ENCODE data around the gene FBXO17. TPM values are rescaled to one million over a fixed set of nuclear protein-coding genes. Genes with fewer than 3 reads are reported as not detected.
"Not testable (repeated sequence)": the region's sequence is repeated elsewhere in the genome, so short reads cannot be mapped to it uniquely, and the experiment has no call there.

The FBXO17 gene
- total RNA-seq, 1 donor from 2014 or later = 15.1 TPM

DNA sequence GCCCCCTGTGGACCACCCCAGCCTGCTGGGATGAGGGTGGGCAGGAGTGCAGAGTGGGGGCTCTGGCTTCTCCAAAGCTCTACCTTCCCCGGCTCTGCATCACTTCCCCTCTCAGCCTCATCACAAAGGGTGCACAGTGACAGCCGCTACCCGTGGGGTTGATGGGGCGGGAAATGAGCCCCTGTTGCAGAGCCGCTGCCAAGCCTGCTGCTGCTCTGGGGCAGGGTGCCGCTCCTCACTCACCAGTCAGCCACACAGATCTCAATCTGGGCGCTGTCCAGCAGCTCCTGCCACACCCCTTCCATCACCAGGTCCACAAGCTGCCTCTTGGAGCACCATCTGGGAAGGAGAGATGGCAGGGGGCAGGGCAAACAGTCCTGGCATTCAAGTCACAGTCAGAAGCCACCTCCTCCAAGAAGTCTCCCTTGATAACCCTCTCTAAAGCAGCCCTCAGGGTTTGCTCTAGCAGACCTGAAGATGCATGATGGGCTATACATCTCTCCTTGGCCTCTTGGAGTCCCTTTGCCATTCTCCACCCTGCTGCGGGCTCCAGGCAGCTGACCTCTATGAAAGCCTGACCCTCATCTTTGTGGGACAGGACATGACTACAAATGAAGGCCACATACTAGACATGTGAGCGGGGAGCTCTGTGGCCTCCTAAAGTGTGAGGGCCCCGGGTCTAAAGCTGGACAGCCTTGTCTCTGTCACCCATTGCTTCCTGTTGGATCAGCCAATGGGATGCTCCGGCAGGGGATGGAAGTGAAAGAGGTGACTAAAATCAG lies 29.1 kb downstream of the FBXO17 start:
- Histone ChIP-seq H3K9ac (ENCODE audit: low read depth in 1 of 3, low read length in 3 of 3) (no peak overlapping the region), H3K36me3 (ENCODE audit: control insufficient read depth in 3 of 3, insufficient read depth in 3 of 3, low read length in 3 of 3) (peaks cover 0 to 6% (median 2%) of the 10 kb centered on the region in 3 donors), H3K4me3 (ENCODE audit: low read length in 3 of 3) (no peak overlapping the region), H3K9me3 (ENCODE audit: control insufficient read depth in 3 of 3, low read length in 3 of 3) (no peaks in the 10 kb centered on the region), H3K27me3 (ENCODE audit: control insufficient read depth in 3 of 3, insufficient read depth in 3 of 3, low read length in 3 of 3) (peaks cover 0 to 4% (median 3%) of the 10 kb centered on the region in 3 donors), H3K4me1 (ENCODE audit: control insufficient read depth in 3 of 3, insufficient read depth in 3 of 3, low read length in 3 of 3) (peaks cover 4 to 7% (median 6%) of the 10 kb centered on the region in 3 donors), H3K27ac (ENCODE audit: low read depth, low read length) (no peak overlapping the region)

DNA sequence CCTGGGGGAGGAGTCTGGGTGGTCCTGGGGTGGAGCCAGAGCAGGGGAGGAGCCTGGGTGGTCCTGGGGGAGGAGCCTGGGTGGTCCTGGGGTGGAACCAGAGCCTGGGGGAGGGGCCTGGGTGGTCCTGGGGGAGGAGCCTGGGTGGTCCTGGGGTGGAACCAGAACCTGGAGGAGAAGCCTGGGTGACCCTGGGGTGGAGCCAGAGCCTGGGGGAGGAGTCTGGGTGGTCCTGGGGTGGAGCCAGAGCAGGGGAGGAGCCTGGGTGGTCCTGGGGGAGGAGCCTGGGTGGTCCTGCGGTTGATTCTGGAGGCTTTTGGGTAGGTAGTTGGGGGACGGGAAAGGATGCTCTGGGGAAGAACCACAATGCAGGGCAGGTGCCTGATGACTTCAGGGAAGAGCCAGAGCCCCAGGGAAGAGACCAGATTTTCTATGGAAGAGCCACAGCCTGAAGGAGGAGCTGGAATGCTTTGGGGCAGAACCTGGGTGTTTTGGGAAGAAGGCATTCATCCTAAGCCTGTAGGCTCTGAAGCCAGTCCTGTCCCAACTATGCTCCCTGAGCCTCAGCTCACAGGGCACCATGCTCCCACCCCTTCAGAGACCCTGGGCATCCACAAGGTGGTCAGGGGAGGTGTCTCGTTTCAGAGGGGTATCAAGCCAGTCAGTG lies 29.8 kb downstream of the FBXO17 start:
- H3K4me3 ChIP-seq (ENCODE audit: low read length in 3 of 3) = no peak overlapping the region
- no peak overlapping the region for H3K27ac ChIP-seq (ENCODE audit: low read depth, low read length)
- no peaks in the 10 kb centered on the region for H3K9me3 ChIP-seq (ENCODE audit: control insufficient read depth in 3 of 3, low read length in 3 of 3)
- no peak overlapping the region for H3K9ac ChIP-seq (ENCODE audit: low read depth in 1 of 3, low read length in 3 of 3)
- H3K36me3 ChIP-seq (ENCODE audit: control insufficient read depth in 3 of 3, insufficient read depth in 3 of 3, low read length in 3 of 3) = peaks cover 0 to 6% (median 2%) of the 10 kb centered on the region in 3 donors
- H3K27me3 ChIP-seq (ENCODE audit: control insufficient read depth in 3 of 3, insufficient read depth in 3 of 3, low read length in 3 of 3) = peaks cover 0 to 4% (median 3%) of the 10 kb centered on the region in 3 donors
- peaks cover 4 to 7% (median 6%) of the 10 kb centered on the region in 3 donors for H3K4me1 ChIP-seq (ENCODE audit: control insufficient read depth in 3 of 3, insufficient read depth in 3 of 3, low read length in 3 of 3)

DNA sequence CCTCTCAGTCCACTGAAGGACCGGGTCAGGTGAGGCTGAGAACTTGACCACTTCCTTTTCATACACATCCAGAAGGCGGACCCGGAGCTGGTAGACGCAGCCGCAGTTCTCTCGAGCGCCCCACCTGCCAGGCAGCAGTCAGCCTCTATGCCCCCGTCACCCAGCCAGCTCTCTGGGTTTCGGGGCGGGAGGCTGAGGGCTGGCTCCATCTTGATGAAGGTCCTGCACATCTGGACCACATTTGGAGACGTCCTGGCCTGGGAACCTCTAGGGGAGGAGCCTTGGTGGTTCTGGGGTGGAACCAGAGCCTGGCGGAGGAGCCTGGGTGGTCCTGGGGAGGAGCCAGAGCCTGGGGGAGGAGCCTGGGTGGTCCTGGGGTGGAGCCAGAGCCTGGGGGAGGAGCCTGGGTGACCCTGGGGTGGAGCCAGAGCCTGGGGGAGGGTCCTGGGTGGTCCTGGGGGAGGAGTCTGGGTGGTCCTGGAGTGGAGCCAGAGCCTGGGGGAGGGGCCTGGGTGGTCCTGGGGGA lies 30.5 kb downstream of the FBXO17 start:
- Histone ChIP-seq H3K4me3 (ENCODE audit: low read length in 3 of 3) (no peak overlapping the region), H3K36me3 (ENCODE audit: control insufficient read depth in 3 of 3, insufficient read depth in 3 of 3, low read length in 3 of 3) (peaks cover 0 to 6% (median 2%) of the 10 kb centered on the region in 3 donors), H3K9me3 (ENCODE audit: control insufficient read depth in 3 of 3, low read length in 3 of 3) (no peaks in the 10 kb centered on the region), H3K27ac (ENCODE audit: low read depth, low read length) (no peak overlapping the region), H3K9ac (ENCODE audit: low read depth in 1 of 3, low read length in 3 of 3) (no peak overlapping the region), H3K4me1 (ENCODE audit: control insufficient read depth in 3 of 3, insufficient read depth in 3 of 3, low read length in 3 of 3) (peaks cover 0 to 2% (median 2%) of the 10 kb centered on the region in 3 donors), H3K27me3 (ENCODE audit: control insufficient read depth in 3 of 3, insufficient read depth in 3 of 3, low read length in 3 of 3) (no peaks in the 10 kb centered on the region)

DNA sequence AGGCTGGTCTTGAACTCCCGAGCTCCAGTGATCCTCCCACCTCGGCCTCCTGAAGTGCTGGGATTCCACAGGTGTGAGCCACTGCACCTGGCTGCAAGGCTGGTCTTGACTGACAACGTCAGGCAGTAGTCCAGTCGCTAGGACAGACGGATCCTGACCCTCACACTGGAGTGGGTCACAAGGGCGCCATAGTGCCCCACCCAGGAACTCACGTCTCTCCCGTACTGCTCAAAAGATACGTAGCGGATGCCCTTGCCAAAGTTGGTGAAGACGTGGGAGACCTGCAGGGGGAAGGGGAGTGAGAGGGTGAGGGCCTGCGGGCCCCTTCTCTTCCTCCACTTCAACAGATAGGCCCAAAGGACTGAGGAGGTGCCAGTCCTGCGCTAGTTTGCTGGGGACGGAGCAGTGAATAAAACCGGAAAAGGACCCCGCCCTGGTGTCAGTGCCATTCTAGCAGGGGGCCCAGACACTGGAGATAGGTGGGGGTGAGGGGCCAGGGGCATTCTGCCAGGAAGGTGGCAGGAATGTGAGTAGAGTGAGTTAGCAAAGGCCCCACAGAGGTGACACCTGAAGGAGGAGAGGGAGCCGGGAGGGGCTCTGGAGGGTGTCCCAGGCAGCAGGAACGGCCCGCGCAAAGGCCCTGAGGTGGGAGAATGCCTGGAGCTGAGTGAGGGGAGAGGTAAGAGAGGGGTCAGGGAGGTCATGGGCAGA lies 32.9 kb downstream of the FBXO17 start:
- Histone ChIP-seq H3K27ac (ENCODE audit: low read depth, low read length) (no peak overlapping the region), H3K9me3 (ENCODE audit: control insufficient read depth in 3 of 3, low read length in 3 of 3) (no peaks in the 10 kb centered on the region), H3K36me3 (ENCODE audit: control insufficient read depth in 3 of 3, insufficient read depth in 3 of 3, low read length in 3 of 3) (peaks cover 0 to 6% (median 2%) of the 10 kb centered on the region in 3 donors), H3K27me3 (ENCODE audit: control insufficient read depth in 3 of 3, insufficient read depth in 3 of 3, low read length in 3 of 3) (no peaks in the 10 kb centered on the region), H3K9ac (ENCODE audit: low read depth in 1 of 3, low read length in 3 of 3) (no peak overlapping the region), H3K4me1 (ENCODE audit: control insufficient read depth in 3 of 3, insufficient read depth in 3 of 3, low read length in 3 of 3) (no peaks in the 10 kb centered on the region), H3K4me3 (ENCODE audit: low read length in 3 of 3) (no peak overlapping the region)

DNA sequence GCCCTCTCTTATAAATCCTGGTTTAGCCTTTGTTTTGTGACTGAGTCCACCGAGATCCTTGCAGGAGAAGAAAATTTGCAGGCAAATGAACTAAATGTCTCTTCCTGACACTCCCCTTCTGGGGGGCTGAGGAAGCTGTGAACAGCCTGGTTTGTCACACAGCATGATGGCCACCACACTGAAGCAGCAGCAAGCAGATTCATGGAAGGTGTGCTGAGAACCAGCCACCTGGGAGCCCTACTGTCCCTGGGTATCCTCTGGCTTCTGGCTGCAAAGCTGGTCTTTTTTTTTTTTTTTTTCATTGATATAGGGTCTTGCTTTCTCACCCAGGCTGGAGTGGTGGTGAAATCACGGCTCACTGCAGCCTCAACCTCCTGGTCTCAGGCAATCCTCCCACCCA lies 33.6 kb downstream of the FBXO17 start:
- no peak overlapping the region for H3K9ac ChIP-seq (ENCODE audit: low read depth in 1 of 3, low read length in 3 of 3)
- no peaks in the 10 kb centered on the region for H3K27me3 ChIP-seq (ENCODE audit: control insufficient read depth in 3 of 3, insufficient read depth in 3 of 3, low read length in 3 of 3)

DNA sequence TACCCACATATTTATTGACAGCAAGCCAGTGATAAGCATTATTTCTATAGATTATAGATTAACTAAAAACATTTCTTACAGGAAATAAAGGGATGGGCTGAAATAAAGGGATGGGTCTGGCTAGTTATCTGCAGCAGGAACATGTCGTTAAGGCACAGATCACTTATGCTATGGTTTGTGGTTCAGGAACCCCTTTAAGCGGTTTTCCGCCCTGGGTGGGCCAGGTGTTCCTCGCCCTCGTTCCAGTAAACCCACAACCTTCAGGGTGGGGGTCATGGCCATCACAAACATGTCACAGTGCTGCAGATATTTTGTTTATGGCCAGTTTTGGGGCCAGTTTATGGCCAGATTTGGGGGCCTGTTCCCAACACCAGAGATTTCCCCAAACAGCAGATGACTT lies 34.1 kb downstream of the FBXO17 start:
- H3K4me3 ChIP-seq (ENCODE audit: low read length in 3 of 3); H3K9me3 ChIP-seq (ENCODE audit: control insufficient read depth in 3 of 3, low read length in 3 of 3); H3K27ac ChIP-seq (ENCODE audit: low read depth, low read length); H3K36me3 ChIP-seq (ENCODE audit: control insufficient read depth in 3 of 3, insufficient read depth in 3 of 3, low read length in 3 of 3); H3K4me1 ChIP-seq (ENCODE audit: control insufficient read depth in 3 of 3, insufficient read depth in 3 of 3, low read length in 3 of 3); H3K9ac ChIP-seq (ENCODE audit: low read depth in 1 of 3, low read length in 3 of 3); H3K27me3 ChIP-seq (ENCODE audit: control insufficient read depth in 3 of 3, insufficient read depth in 3 of 3, low read length in 3 of 3): not testable (repeated sequence)

More for the DNA sequence above, 33.6 kb downstream of the FBXO17 start:
- Histone ChIP-seq H3K27ac (ENCODE audit: low read depth, low read length) (no peak overlapping the region), H3K4me3 (ENCODE audit: low read length in 3 of 3) (no peak overlapping the region), H3K36me3 (ENCODE audit: control insufficient read depth in 3 of 3, insufficient read depth in 3 of 3, low read length in 3 of 3) (peaks cover 0 to 6% (median 2%) of the 10 kb centered on the region in 3 donors), H3K9me3 (ENCODE audit: control insufficient read depth in 3 of 3, low read length in 3 of 3) (no peaks in the 10 kb centered on the region), H3K4me1 (ENCODE audit: control insufficient read depth in 3 of 3, insufficient read depth in 3 of 3, low read length in 3 of 3) (no peaks in the 10 kb centered on the region)

DNA sequence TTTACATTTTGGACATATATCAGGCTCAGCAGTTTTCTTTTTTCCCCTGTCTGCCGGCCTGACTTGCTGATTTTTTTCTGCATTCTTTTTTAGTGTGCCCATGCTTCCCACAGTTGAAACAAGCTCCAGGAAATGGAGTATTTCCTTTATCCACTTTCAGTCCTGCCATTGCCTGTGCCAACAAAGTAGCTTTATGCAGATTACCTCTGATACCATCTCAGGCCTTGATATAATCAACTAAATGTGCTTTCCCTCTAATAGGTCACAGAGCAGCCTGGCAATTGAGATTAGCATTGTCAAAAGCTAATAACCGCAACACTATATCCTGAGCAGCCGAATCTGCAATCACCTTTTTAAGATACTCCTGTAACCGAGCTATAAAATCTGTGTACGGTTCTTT lies 35.6 kb downstream of the FBXO17 start:
- H3K4me1 ChIP-seq (ENCODE audit: control insufficient read depth in 3 of 3, insufficient read depth in 3 of 3, low read length in 3 of 3) = no peaks in the 10 kb centered on the region
- no peaks in the 10 kb centered on the region for H3K36me3 ChIP-seq (ENCODE audit: control insufficient read depth in 3 of 3, insufficient read depth in 3 of 3, low read length in 3 of 3)
- no peaks in the 10 kb centered on the region for H3K27me3 ChIP-seq (ENCODE audit: control insufficient read depth in 3 of 3, insufficient read depth in 3 of 3, low read length in 3 of 3)
- H3K27ac ChIP-seq (ENCODE audit: low read depth, low read length) = no peak overlapping the region
- H3K9ac ChIP-seq (ENCODE audit: low read depth in 1 of 3, low read length in 3 of 3) = no peak overlapping the region
- H3K9me3 ChIP-seq (ENCODE audit: control insufficient read depth in 3 of 3, low read length in 3 of 3) = no peaks in the 10 kb centered on the region
- H3K4me3 ChIP-seq (ENCODE audit: low read length in 3 of 3) = no peak overlapping the region

DNA sequence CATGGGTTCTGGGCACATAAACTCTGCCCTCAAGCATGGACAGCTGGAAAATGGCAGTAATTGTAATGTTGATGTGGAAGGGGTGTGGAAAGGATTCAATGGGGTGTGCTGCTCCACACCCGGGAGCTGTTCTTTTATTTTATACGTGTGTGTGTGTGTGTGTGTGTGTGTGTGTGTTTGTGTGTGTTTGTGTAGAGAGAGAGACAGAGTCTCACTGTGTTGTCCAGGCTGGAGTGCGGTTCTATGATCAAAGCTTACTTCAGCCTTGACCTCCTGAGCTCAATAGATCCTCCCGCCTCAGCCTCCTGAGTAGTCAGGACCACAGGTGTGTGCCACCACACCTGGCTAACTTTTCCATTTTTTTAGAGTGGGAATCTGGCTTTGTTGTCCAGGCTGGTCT lies 42.0 kb downstream of the FBXO17 start:
- Histone ChIP-seq H3K4me1 (ENCODE audit: control insufficient read depth in 3 of 3, insufficient read depth in 3 of 3, low read length in 3 of 3) (peaks cover 10 to 25% (median 20%) of the 10 kb centered on the region in 3 donors), H3K27ac (ENCODE audit: low read depth, low read length) (no peak overlapping the region)

DNA sequence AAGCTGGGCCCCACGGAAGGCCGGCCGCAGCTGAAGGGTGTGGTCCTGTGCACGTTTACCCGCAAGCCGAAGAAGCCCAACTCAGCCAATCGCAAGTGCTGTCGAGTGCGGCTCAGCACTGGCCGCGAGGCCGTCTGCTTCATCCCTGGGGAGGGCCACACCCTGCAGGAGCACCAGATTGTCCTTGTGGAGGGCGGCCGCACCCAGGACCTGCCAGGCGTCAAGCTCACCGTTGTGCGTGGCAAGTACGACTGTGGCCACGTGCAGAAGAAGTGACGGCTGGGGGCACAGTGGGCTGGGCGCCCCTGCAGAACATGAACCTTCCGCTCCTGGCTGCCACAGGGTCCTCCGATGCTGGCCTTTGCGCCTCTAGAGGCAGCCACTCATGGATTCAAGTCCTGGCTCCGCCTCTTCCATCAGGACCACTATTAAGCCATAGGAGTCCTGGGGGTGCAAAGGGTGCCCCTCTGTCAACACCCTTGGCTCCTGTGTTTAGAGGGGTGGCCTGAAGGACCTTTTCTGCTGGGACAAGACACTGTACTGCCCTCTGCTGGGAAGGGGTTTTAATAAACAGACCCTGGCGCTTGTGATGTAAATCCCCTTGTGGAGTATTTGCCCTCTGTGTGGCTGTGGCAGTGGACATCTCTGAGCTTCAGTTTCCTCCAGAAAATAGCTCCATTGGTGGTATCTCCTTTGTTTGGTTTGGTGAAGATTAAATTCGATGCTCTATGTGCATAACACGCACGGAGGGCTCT lies 42.9 kb downstream of the FBXO17 start:
- H3K27me3 ChIP-seq (ENCODE audit: control insufficient read depth in 3 of 3, insufficient read depth in 3 of 3, low read length in 3 of 3) = no peaks in the 10 kb centered on the region
- peaks cover 10 to 25% (median 20%) of the 10 kb centered on the region in 3 donors for H3K4me1 ChIP-seq (ENCODE audit: control insufficient read depth in 3 of 3, insufficient read depth in 3 of 3, low read length in 3 of 3)
- H3K9me3 ChIP-seq (ENCODE audit: control insufficient read depth in 3 of 3, low read length in 3 of 3) = no peaks in the 10 kb centered on the region
- peak overlapping the region in 1 of 3 donors; percentile 33 for H3K9ac ChIP-seq (ENCODE audit: low read depth in 1 of 3, low read length in 3 of 3)
- no peak overlapping the region for H3K4me3 ChIP-seq (ENCODE audit: low read length in 3 of 3)
- peaks cover 9 to 19% (median 12%) of the 10 kb centered on the region in 3 donors for H3K36me3 ChIP-seq (ENCODE audit: control insufficient read depth in 3 of 3, insufficient read depth in 3 of 3, low read length in 3 of 3)
- H3K27ac ChIP-seq (ENCODE audit: low read depth, low read length) = no peak overlapping the region

More for the DNA sequence above, 42.0 kb downstream of the FBXO17 start:
- Histone ChIP-seq H3K9ac (ENCODE audit: low read depth in 1 of 3, low read length in 3 of 3) (no peak overlapping the region), H3K9me3 (ENCODE audit: control insufficient read depth in 3 of 3, low read length in 3 of 3) (no peaks in the 10 kb centered on the region), H3K4me3 (ENCODE audit: low read length in 3 of 3) (no peak overlapping the region), H3K36me3 (ENCODE audit: control insufficient read depth in 3 of 3, insufficient read depth in 3 of 3, low read length in 3 of 3) (peaks cover 9 to 19% (median 12%) of the 10 kb centered on the region in 3 donors), H3K27me3 (ENCODE audit: control insufficient read depth in 3 of 3, insufficient read depth in 3 of 3, low read length in 3 of 3) (no peaks in the 10 kb centered on the region)

Data from skeletal muscle tissue (tissue), 4 donors.